ENCODE measurements around the gene HPSE2. TPM values are rescaled to one million over a fixed set of nuclear protein-coding genes. Genes with fewer than 3 reads are reported as not detected.

Gene HPSE2
- total and polyA plus RNA-seq, 2 of the 8 experiments (the other 6 are each of a cell fraction or from before 2014, with no cell fraction given), result 0.41 to 0.58 TPM

GRCh38 chr10:98910546-98910945 is 325.1 kb downstream of the HPSE2 start:
- FAIRE-seq (no peak), DNase-seq (ENCODE audit: low read depth in 1 of 2, low spot score in 2 of 2) (no peak)
- Histone ChIP-seq H3K9me3 (ENCODE audit: insufficient read depth in 2 of 2, low read depth in 1 of 2, low read length in 1 of 2) (no peaks in the 10 kb centered on the region), H3K79me1 (ENCODE audit: low read depth, low read length) (no peaks in the 10 kb centered on the region), H3K4ac (replicated peaks; ENCODE audit: insufficient read length, low read depth, low read length) (no peak overlapping the region), H4K5ac (ENCODE audit: insufficient read length, low read depth, low read length) (no peak overlapping the region), H2BK20ac (ENCODE audit: low read length) (no peak overlapping the region), H3K27ac (ENCODE audit: low read depth, low read length) (no peak overlapping the region), H3K23ac (ENCODE audit: insufficient read length) (no peak overlapping the region), H2BK120ac (replicated peaks; ENCODE audit: low read depth, low read length) (no peak overlapping the region), H3K23me2 (ENCODE audit: low read depth, low read length) (no peaks in the 10 kb centered on the region), H3K14ac (ENCODE audit: insufficient read length) (no peak overlapping the region), H3K4me1 (replicated peaks in 1 of 4; ENCODE audit: control insufficient read depth in 3 of 4, insufficient read depth in 4 of 4, low read length in 3 of 4) (no peaks in the 10 kb centered on the region), H3K4me3 (ENCODE audit: extremely low read depth in 1 of 4, insufficient read depth in 2 of 4, low read depth in 3 of 4, low read length in 4 of 4) (no peak overlapping the region), H3K27me3 (replicated peaks in 1 of 4; ENCODE audit: control insufficient read depth in 3 of 4, extremely low read depth in 1 of 4, insufficient read depth in 3 of 4, low read length in 3 of 4) (no peaks in the 10 kb centered on the region), H3K79me2 (ENCODE audit: control insufficient read depth in 1 of 2, insufficient read depth in 2 of 2, low read length in 2 of 2) (no peaks in the 10 kb centered on the region), H4K20me1 (replicated peaks in 1 of 2; ENCODE audit: control insufficient read depth in 1 of 2, insufficient read depth in 2 of 2, low read length in 2 of 2) (no peaks in the 10 kb centered on the region), H3K36me3 (ENCODE audit: control insufficient read depth in 2 of 4, insufficient read depth in 4 of 4, low read length in 3 of 4) (no peaks in the 10 kb centered on the region), H2AFZ (ENCODE audit: low read length) (no peak overlapping the region), H2BK15ac (ENCODE audit: low read length) (no peak overlapping the region), H3K4me2 (ENCODE audit: insufficient read depth in 1 of 2, low read depth in 2 of 2, low read length in 2 of 2) (no peak overlapping the region), H2AK5ac (ENCODE audit: low read depth, low read length) (no peak overlapping the region), H4K91ac (replicated peaks; ENCODE audit: insufficient read length, low read length) (no peak overlapping the region), H2BK5ac (ENCODE audit: low read depth, low read length) (no peak overlapping the region), H3K56ac (replicated peaks; ENCODE audit: insufficient read length, low read depth, low read length) (no peak overlapping the region), H2BK12ac (ENCODE audit: low read depth, low read length) (no peak overlapping the region), H4K8ac (ENCODE audit: extremely low read depth, insufficient read depth, low read length) (no peak overlapping the region), H3K9ac (replicated peaks in 1 of 4; ENCODE audit: extremely low read depth in 1 of 4, low read depth in 3 of 4, low read length in 3 of 4) (no peak overlapping the region), H3K18ac (ENCODE audit: extremely low read depth, low read length) (no peak overlapping the region)
- 94% methylated on average over 3 of the region's 3 CpGs; no CpG with 5 or more reads in 1 of the 2 experiments for WGBS, 2 experiments (ENCODE audit: extremely low coverage in 1 of 2, insufficient coverage in 1 of 2, insufficient read length in 1 of 2, insufficient replicate concordance in 2 of 2, low coverage in 1 of 2, low lambda C conversion rate in 2 of 2, missing lambda C conversion rate in 1 of 2)
- POLR2A ChIA-PET (ENCODE audit: partially characterized antibody), result no interaction called here
- CTCF ChIA-PET (ENCODE audit: partially characterized antibody), result interaction anchor here (0.9 kb wide), 1 partner anchor 52 kb away, joined by 3 read pairs; no protein-coding TSS in a partner anchor
- TF ChIP-seq CTBP2 (IDR thresholded peaks at IDR 0.05; ENCODE audit: borderline replicate concordance, insufficient read depth, insufficient read length, low read length) (no peak), SIN3A (conservative IDR thresholded peaks at IDR 0.05 in 1 of 2, IDR thresholded peaks at IDR 0.05 in 1 of 2; ENCODE audit: low read depth in 1 of 2, low read length in 2 of 2) (no peak), CREB1 (IDR thresholded peaks at IDR 0.05) (no peak), KDM1A (IDR thresholded peaks at IDR 0.05; ENCODE audit: borderline replicate concordance, low read length) (no peak), HDAC6 (IDR thresholded peaks at IDR 0.05; ENCODE audit: low read depth, low read length) (no peak), EZH2 (IDR thresholded peaks at IDR 0.05; ENCODE audit: low read depth, low read length, severe bottlenecking) (no peak), RBBP5 (IDR thresholded peaks at IDR 0.05; ENCODE audit: borderline replicate concordance, low read depth, low read length) (no peak), SIRT6 (IDR thresholded peaks at IDR 0.05; ENCODE audit: low read length) (no peak), SAP30 (IDR thresholded peaks at IDR 0.05; ENCODE audit: insufficient read depth, insufficient replicate concordance, low read length) (no peak), RAD21 (IDR thresholded peaks at IDR 0.05 in 1 of 2, conservative IDR thresholded peaks at IDR 0.05 in 1 of 2; ENCODE audit: low read depth in 2 of 2, low read length in 2 of 2) (no peak), TAF1 (IDR thresholded peaks at IDR 0.05; ENCODE audit: low read depth, low read length) (no peak), RXRA (IDR thresholded peaks at IDR 0.05; ENCODE audit: insufficient read depth, low read depth, low read length) (no peak), ZNF274 (IDR thresholded peaks at IDR 0.05; ENCODE audit: borderline replicate concordance, extremely low read depth, low read length) (no peak), YY1 (IDR thresholded peaks at IDR 0.05; ENCODE audit: low read depth, low read length) (no peak), POLR2A (IDR thresholded peaks at IDR 0.05; ENCODE audit: control extremely low read depth in 1 of 2, low read depth in 2 of 2, low read length in 2 of 2) (no peak)

All from H1 (cell line).